SU-DHL-6 (cell line): ENCODE results near the gene PRR20A.

ENCODE experiments used
- EZH2phosphoT487 ChIP-seq: fragments of 200-600 bp; sonication (generic), shearing (Covaris generic); conservative IDR thresholded peaks from 2 replicates; pipeline ENCODE4 v1.6.1; 2018; ENCODE audit warnings: mild to moderate bottlenecking, antibody characterized with exemption, low read length, moderate library complexity, mixed read lengths
- TF ChIP-seq, protein P1 (sequence below): fragments of 200-600 bp; sonication (generic); IDR thresholded peaks from one replicate; pipeline ENCODE4 v1.5.1; 2017; ENCODE audit warnings: antibody characterized with exemption, mild to moderate bottlenecking, low read length, moderate library complexity; ENCODE audit not compliant: insufficient read depth, poor library complexity, severe bottlenecking

DNA sequence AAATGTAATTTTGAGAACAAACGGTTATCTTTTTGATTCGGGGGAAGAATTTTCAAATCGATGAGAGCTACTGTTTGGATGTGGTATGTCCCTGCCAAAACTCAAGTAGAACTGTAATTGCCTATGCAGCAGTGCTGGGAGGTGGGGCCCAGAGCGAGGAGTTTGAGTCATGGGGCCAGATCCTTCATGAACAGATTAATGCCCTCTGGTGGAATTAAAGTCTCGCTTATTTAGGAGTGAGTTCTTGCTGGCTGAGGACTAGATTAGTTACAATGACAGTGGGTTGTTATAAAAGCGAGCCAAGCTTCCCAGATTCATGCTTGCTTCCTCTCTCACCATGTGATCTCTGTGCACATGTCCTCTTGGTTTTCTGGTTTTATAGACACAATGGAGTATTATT lies 11.8 kb upstream of the PRR20A start:
- TF ChIP-seq, protein P1, sequence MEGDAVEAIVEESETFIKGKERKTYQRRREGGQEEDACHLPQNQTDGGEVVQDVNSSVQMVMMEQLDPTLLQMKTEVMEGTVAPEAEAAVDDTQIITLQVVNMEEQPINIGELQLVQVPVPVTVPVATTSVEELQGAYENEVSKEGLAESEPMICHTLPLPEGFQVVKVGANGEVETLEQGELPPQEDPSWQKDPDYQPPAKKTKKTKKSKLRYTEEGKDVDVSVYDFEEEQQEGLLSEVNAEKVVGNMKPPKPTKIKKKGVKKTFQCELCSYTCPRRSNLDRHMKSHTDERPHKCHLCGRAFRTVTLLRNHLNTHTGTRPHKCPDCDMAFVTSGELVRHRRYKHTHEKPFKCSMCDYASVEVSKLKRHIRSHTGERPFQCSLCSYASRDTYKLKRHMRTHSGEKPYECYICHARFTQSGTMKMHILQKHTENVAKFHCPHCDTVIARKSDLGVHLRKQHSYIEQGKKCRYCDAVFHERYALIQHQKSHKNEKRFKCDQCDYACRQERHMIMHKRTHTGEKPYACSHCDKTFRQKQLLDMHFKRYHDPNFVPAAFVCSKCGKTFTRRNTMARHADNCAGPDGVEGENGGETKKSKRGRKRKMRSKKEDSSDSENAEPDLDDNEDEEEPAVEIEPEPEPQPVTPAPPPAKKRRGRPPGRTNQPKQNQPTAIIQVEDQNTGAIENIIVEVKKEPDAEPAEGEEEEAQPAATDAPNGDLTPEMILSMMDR: no peak
- TF ChIP-seq EZH2phosphoT487: no peak
